HG03442 (cell line): ENCODE data around the gene ACAD10.
A peak's percentile ranks its signal among the peaks of the same experiment; 100 is the strongest.

Experiments used
- ATAC-seq: cut with Tn5 transposase; IDR thresholded peaks from one replicate; pipeline ENCODE4 v1.9.1; 2021; ENCODE audit warnings: mild to moderate bottlenecking, moderate library complexity; ENCODE audit not compliant: unreplicated experiment

The ACAD10 gene

DNA sequence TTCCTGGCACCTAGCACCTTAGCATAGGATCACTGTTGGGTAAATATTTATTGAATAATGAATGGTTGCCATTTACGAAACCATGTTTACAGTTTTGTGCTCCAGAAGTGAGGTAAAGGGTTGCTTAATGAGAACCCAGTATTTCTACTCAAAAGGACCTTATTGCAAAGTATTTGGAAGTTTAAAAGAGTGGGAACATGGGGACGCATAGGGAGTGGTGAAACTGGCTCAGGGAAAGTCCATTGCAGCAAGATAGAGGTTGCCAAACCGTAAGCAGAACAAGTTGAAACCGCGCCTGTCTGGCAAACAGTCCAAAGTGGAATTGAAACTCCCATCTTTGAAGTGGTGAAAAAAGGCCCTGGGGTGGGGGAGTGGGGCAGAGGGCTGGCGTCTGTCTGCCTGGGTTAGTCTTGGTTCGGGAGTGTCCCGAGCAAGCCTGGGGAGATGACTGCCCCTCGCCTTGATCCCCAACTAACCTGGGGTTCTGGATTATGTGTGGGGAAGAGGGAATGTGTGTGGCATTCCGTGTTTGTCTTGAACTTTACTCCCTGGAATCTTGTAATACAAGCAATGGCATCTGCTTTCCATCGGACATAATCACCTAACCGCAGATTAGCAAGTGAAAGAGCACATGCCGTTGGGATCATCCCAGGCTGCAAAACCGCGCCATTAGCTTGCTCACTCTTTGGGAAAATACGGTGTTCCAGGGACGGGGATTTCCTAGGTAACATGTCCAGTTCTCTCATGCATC is 88.1 kb downstream of the ACAD10 start:
- no peak for ATAC-seq

- peak; percentile 53 for ATAC-seq
These were observed 89.6 kb downstream of the ACAD10 start for GRCh38 chr12:111775205-111776193.

- no peak for ATAC-seq
These were observed 91.0 kb downstream of the ACAD10 start for GRCh38 chr12:111776836-111777344.

DNA sequence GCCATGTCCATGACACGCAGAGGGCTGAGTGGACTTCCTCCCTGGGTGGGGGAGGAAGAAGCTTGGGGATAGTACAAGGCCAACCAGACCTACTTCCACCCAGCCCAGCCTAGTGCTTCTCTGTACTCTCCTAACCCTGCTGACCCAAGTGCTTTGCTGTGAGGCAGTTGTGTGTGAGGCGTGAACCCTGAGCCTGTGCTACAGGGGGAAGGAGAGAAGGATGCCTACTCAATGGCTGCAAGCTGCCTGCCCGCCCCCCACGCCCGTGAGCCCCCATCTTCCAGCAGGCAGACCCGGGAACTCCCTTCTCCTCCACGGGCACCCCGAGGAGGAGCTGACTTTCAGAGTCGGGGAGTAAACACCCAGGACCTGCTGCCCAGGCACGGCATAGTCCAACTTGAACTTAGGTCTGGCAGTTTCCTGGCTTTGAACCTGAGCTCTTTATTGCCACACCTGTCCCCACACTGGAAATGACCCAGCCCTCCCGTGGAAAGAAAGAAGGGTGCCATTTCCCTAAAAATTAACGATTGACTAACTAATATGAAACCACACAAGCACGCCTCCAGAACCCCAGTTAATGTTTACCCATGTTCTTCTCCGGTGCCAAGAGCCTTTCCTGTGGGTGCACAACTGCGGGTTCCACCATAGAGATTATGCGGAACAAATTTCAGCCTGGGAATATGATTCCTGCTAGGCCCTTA is 91.6 kb downstream of the ACAD10 start:
- ATAC-seq, result no peak

DNA sequence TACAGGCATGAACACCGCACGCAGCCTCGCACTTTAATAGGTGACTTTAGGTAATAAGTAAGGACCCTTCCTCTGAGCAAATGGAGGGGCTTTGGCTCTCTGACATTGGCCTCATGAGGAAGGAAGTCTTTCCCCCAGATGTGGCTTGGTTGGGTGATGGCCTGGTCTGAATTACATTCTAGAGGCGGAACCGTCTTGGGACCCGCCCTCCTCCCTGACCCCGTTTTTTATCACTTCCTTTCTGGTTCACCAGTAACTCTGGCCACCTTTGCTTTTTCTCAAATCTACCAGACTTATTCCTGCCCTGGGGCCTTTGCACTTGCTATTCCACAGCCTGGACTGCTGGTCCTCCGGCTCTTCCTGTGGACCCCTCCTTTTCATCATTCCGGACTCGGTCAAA is 94.3 kb downstream of the ACAD10 start:
- ATAC-seq, result no peak

GRCh38 chr12:111780615-111781014 is 94.8 kb downstream of the ACAD10 start:
- no peak for ATAC-seq

- ATAC-seq, result no peak
These were observed 95.3 kb downstream of the ACAD10 start for GRCh38 chr12:111781085-111781658.

DNA sequence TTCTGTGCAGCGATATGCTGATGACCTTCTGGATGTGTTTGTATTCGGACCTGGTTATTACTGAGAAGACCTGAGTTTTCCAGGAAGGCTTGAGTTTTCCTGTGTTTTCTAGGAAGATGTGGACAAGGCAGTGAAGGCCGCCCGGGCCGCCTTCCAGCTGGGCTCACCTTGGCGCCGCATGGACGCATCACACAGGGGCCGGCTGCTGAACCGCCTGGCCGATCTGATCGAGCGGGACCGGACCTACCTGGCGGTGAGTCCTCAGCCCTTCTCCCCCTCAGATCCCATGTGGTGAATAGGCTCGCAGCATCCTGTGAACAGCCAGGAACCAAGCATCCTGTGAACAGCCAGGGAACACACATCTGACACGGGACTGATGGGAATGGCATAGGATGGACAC is 97.2 kb downstream of the ACAD10 start:
- no peak for ATAC-seq

DNA sequence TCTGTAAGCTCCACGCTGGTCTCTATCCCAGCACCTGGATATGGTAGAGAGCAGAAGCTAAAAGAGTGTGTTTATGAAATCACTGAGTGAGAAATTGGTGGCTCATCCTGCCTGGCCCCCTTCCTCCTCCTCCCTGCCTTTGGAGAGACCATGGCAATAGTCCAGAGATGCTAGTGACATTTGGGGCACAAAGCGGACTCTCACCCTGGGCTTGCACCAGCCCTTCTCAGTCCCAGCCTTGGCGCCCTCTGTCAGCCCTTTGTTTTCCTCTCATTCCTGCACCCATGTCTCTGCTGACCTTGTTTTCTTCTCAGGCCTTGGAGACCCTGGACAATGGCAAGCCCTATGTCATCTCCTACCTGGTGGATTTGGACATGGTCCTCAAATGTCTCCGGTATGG is 99.1 kb downstream of the ACAD10 start:
- ATAC-seq, result no peak

DNA sequence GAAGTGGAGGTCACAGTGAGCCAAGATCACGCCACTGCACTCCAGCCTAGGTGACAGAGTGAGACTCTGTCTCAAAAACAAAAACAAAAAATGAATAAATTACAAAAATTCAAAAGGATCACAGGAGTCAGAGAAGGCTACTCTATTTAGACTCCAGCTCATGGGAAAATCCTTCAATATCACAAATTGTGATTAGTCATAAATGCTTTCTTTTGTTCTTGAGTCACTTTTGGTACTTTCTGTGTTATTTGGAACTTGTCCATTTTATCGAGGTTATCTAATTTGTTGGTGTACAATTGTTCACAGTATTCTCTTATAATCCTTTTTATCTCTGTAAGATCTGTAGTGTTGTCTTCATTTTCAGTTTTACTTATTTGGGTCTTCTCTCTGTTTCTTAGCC is 99.8 kb downstream of the ACAD10 start:
- ATAC-seq, result no peak

DNA sequence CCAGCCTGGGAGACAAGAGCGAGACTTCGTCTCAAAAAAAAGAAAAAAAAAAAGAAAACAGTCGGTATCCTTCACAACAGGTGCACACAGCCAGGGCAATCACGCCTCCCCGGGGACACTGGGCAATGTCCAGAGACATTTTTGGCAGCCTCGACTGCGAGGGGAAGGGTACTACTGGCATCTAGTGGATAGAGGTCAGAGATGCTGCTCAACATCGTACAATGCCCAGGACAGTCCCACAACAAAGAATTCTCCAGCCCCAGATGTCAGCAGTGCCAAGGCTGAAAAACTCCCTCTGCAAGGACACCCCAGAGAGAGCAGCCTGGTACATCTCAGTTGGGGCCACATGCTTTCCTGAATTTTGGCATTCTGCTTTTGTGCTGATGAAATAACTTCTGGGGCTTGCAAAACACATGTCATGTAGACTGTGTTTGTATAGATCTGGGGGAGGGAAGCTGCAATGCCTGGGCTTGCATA is 102.4 kb downstream of the ACAD10 start:
- ATAC-seq, result no peak

- no peak for ATAC-seq
These were observed 103.9 kb downstream of the ACAD10 start for GRCh38 chr12:111789779-111790178.

DNA sequence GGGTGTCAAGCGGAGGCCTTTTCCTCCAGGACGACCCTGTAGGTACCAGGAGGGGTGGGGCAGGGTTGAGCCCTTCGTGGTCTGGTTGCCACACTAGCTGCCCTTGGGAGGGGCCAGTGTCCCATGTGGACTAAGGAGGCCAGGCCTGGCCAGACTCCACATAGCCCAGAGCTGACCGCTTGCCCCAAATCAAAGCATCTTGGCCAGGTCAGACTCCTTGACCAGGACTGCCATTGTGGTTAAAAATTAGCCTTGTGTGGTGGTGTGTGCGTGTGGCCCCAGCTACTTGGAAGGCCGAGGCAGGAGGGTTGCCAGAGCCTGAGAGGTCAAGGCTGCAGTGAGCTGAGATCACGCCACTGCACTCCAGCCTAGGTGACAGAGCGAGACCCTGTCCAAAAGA is 105.7 kb downstream of the ACAD10 start:
- no peak for ATAC-seq

- no peak for ATAC-seq
These were observed 106.5 kb downstream of the ACAD10 start for GRCh38 chr12:111792155-111792855.

- no peak for ATAC-seq
These were observed 107.0 kb downstream of the ACAD10 start for GRCh38 chr12:111792856-111793235.

DNA sequence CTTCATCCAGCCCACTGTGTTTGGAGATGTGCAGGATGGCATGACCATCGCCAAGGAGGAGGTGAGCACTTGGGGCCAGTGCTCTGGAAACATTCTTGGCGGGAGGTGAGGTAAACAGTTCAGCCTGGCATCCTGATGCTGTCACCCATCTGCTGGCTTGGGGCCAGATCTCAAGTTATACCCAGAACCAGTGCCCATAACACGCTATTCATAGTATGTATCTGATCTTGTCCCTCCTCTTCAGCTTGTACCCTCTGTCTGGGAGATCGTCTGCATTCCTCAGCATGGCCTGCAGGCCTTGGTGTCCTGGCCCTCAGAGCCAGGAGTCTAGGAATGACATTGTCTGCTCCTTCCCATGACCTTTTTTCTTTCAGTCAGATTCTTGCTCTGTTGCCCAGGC is 112.3 kb downstream of the ACAD10 start:
- ATAC-seq, result no peak

GRCh38 chr12:111799758-111800157 is 113.9 kb downstream of the ACAD10 start:
- no peak for ATAC-seq

DNA sequence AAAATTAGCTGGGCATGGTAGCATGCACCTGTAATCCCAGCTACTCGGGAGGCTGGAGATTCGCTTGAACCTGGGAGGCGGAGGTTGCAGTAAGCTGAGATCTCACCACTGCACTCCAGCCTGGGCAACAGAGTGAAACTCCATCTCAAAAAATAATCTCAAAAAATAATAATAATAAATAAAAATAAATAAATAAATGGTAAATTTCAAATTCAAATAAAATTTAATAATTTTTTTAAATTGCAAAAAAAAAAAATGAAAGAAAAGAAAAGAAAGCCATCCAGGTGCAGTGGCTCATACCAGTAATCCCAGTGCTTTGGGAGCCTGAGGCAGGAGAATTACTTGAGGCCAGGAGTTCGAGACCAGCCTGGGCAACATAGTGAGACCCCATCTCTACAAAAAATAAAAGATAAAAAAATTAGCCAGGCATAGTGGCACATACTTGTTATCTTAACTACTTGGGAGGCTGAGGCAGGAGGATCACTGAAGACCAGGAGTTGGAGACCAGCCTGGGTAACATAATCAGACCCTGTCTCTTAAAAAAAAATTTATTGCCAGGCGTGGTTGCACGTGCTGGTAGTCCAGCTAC is 117.3 kb downstream of the ACAD10 start:
- no peak for ATAC-seq

GRCh38 chr12:111803851-111804250 is 118.0 kb downstream of the ACAD10 start:
- no peak for ATAC-seq

DNA sequence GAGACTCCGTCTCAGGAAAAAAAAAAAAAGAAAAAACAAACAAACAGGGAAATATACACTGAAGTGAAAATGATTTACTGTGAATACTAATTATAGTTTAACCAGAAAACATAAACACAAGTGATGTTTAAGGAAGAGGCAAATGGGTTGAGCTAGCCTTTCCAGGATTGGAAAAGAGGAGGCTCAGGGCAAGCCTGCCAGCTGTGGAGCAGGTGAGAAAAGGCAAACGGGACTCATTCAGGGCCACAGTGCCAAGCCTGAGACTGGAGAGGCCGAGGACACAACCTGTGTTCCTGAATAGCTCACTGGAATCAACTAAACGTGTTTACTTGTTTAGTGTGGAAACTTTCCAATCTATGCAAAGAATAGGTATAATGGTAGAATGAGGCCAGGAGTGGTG is 120.5 kb downstream of the ACAD10 start:
- no peak for ATAC-seq
